Left hindlimb (tissue), 1 donor: ENCODE measurements around the gene SVEP1.
"Not testable (repeated sequence)": the region's sequence is repeated elsewhere in the genome, so short reads cannot be mapped to it uniquely, and the experiment has no call there.

Experiments used
- DNase-seq: peaks from one replicate; pipeline ENCODE4 v3.0.0-alpha.2; 2018

Gene SVEP1

DNA sequence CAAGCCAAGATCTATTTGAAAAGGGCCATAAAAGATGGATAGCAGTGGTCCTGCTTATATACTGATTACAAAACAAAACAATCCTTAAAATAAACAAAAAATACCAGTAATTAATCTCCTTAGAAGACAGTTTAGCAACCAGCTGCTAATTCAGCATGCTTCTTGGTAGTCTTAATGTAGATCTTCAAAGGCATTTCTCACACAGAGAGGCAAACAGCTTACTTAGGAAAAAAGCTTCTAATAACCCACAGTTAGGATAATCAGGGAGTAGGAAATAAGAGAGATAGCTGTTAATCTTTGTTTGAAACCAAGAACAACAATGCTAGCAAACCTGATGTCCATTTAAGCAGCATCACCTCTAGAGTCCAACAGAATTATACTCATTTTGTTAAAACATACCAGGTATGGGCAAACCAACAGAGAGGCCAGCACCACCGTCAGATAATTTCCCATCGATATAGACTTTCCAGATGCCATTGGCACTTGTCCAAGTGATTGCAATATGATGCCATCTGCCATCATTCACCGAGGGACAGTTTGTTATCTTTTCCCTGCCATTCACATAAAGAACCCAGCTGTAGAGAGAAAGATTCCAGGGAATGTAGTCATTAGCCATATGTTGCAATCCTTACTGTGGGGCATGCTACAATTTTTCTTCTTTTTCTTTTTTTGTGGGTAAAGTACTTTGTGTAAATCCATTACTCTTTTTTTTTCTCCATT lies 136.2 kb downstream of the SVEP1 start:
- DNase-seq, result no peak

- DNase-seq, result no peak
Observed at GRCh38 chr9:110440796-110441195, 138.7 kb downstream of the SVEP1 start.

DNA sequence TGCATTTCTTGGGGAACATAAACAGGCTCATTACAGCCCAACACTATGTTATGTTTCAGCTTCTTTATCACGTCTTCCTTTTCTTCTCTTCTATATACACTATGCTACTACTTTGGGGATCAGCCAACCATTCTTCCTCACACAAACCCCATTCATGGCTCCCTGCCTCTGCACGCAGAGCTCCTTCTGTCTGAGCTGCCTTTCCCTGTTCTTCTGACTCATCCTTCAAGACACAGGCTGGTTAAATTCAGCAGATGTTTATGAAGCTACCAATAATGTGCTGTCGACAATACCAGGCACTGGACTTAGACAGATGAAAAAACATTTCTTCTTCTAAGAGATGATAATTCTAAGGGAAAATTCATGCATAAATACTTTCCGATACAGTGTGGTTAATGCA lies 139.4 kb downstream of the SVEP1 start:
- DNase-seq, result no peak

DNA sequence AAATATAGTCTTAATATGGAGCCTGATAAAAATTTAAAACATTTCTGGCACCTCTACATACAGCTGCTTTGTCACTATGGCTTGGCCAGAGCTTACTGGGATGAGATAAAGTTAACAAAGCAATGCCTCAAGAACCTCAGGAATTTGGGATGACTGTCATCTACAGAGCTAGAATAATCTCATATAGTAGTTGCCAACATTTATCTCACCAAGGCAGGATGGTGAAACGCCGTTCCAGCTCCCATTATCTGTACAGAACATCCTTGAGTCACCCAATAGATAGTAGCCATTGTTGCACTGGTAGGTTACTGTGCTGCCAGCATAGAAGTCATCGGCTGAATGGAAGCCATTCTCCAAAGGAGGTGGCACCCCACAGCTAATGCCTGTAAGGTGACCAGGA lies 147.3 kb downstream of the SVEP1 start:
- DNase-seq, result no peak

- DNase-seq, result no peak
Observed at GRCh38 chr9:110429453-110429852, 150.1 kb downstream of the SVEP1 start.

DNA sequence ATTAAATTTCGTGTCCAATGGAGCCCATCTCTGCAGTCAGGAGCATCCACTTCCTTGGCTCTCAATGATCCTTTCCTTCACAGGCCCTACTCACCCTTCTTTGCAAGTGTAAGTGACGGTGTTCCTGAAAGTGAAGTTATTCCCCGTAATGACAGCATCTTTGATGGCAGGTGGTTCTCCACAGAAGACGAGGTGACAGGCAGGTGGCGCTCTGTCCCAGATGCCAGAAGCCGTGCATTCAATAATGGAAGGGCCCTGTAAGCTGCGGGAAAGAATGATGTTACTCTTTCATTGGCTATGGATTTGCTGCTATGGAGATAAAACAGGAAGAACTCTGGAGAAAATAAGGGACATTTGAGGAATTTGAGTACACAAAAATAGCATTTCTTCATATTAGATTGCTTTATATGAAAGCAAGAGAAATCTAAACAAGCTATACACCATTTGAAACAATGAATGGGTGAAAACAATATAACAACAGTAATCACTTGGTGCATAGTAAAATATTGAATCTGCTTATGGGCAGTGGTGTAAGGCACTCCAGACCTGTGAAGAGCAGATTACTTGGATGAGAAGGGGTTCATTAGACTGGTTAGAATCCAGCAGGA lies 151.9 kb downstream of the SVEP1 start:
- peak; percentile 39 for DNase-seq

DNA sequence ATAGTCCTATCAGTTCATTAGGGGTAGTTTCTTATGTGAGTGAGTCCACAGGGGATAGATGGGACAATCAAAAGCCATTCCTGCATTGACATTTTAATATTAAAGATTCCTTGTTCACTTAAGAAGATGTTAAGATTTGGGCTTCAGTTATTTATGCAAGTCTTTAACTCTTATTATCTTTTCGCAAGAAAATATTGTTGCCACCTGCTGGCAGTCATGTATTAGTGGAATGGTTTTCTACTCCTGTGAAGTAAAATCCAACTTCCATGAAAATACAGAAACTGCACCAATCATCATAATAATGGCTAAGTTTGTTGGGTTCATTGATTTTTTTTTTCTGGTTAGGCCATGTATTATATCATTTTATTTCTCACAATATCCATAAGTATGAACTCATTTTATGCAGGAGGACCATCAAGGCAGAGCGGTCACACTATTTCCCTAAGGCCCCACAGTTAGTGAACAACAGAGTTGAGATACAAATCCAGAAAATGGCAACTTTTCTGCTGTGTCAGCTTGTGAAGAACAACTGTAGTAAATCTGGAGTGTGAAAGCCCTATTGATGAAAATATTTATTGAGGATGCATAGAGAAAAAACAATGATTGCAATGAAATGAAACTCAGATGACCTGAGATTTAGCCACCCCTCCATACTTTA lies 153.4 kb downstream of the SVEP1 start:
- no peak for DNase-seq

DNA sequence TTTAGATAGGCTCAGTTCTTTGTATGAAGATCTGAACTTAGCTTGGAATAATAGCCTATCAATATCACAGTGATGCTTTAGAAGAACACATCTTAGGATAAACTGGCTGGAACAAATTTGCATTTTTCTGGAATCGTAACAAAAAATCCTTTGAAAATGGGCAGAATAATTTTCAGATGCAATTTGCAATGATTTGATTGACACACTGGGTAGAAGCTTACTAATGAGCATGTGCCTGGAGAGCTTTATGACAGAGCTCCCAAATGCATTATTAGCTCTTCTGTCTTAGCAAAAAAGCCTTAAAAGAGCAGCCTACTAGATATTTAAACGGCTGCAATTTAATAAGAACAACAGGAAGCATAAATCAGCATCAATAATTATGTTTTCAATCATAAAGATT lies 165.1 kb downstream of the SVEP1 start:
- DNase-seq, result no peak

GRCh38 chr9:110410961-110411360 lies 168.6 kb downstream of the SVEP1 start:
- no peak for DNase-seq

DNA sequence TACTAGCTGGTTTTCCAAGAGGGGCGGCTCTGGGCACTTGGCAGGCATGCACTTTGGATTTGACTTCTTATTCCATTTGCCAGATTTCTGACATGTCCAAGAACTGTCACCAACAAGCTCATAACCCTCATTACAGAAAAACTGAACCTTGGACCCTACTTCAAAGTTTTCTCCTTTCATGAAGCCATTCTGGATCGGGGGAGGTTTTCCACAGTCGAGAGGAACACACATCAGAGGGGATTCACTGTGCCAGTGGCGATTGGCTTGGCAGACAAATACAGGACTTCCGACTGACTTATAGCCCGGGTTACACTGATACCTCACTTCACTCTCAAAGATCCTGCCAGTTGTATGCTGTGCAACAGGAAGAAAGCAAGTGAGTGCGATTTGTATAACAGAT lies 170.9 kb downstream of the SVEP1 start:
- DNase-seq, result no peak

DNA sequence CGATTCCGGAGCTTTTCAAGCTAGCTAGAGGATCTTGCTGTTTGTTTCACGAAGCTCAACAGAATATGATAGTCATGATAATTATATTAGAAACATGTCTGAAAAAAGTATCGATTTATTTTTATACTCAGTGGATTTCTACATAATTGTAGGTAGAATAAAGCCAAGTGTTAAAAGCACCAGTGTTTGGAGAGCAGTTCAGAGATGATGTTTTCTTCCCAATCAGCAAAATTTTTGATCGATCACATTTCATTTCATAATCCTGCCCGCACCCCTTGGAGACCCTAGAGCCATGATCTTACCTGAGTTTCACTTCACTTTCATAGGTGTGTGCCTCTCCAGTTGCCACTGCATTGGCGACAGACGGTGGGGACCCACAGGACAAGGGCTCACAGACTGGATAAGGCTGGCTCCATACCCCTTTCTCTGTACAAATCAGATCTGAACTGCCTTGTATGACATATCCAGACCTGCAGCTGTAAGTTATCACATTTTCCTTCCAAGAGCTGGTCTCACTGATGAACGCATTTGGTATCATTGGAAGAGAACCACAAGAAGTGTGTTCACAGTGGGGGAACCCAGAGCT lies 173.6 kb downstream of the SVEP1 start:
- DNase-seq, result no peak

DNA sequence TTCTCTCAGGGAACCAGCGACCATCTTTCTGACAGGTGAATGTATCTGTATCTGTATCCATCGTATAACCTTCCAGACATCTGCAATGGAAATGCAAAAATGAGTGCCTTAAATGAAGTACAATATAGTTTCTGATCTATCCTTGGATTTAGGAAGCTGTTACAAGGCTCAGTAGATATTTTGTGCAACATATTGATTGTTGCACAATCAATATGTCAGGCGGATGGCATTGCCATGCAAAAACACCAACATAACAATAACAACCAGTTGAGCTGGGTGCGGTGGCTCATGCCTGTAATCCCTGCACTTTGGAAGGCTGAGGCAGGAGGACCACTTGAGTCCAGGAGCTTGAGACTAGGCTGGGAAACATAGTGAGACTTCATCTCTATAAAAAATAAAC lies 175.1 kb downstream of the SVEP1 start:
- no peak for DNase-seq

GRCh38 chr9:110399983-110400382 lies 179.6 kb downstream of the SVEP1 start:
- no peak for DNase-seq

DNA sequence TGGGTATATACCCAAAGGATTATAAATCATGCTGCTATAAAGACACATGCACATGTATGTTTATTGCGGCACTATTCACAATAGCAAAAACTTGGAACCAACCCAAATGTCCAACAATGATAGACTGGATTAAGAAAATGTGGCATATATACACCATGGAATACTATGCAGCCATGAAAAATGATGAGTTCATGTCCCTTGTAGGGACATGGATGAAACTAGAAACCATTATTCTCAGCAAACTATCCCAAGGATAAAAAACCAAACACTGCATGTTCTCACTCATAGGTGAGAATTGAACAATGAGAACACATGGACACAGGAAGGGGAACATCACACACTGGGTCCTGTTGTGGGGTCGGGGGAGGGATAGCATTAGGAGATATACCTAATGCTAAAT lies 180.5 kb downstream of the SVEP1 start:
- DNase-seq, result not testable (repeated sequence)

DNA sequence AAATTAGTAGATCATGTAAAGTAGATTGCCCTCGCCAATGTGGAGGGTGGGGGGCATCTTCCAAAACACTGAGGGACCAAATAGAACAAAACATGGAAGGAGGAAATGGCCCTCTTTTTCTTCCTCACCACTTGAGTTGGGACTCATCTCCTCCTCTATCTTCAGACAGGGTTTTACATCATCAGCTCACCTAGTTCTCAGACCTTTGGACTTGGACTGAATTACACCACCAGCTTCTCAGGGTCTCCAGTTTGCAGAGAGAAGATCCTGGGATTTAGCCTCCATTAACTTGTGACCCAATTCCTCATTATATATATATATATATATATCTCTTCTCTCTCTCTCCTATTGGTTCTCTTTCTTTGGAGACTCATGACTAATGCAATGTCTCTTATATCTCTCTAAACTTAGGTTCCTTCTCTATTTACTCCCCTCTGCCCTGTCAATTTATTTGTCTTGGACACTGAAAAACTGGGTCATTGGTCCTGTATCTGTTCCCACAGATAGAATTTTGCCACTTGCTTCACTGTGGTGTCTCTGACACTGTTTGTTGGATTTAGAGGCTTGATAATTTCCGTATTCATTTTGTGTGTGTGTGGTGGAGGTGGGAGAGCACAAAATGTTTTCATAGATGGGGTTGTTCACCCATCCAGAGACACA lies 187.6 kb downstream of the SVEP1 start:
- no peak for DNase-seq

DNA sequence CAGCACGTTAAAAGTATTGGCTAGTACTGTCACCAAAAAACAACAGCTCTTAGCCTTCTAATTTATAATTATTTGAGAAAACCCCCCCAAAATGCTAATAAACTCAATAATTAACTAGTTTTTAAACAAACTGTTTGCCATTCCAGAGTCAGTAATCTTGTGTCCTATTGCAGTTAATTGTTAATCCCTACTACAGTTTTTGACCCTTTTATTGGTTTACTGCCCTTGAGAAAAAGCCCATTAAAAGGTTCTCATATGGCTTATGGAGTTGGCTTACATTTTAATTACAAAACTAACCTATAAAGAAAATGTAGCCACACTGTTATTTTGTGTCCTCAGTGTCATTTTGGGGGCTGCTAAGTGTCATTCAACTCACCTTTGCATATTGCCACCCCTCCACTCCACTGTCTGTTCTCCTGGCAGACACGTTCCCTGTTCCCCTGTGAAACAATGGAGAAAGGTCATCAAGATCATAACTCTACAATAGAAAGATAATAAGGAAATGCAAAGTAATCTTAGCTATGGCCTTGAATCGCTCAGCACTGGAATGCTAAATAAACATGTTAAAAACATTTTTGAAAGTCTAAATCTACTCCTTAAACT lies 190.3 kb downstream of the SVEP1 start:
- no peak for DNase-seq

DNA sequence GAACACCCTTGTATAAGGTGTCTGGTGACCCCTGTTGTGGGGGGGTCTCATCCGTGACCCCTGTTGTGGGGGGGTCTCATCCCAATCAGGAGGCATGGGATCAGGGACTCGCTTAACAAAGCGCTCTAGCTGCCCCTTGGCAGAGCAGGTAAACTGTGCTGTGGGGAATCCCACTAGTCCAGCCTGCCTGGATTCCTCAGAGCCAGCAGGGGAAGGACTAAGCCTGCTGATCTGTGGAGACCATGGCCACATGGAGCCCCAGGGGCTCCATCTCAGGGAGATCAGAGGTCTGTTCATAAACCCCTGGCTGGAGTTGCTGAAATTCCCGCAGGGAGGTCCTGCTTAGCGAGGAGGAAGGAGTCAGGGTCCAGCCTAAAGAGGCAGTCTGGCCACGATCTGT lies 196.1 kb downstream of the SVEP1 start:
- DNase-seq, result no peak

GRCh38 chr9:110382731-110383130 lies 196.8 kb downstream of the SVEP1 start:
- DNase-seq, result no peak

- DNase-seq, result no peak
Observed at GRCh38 chr9:110371411-110372007, 208.0 kb downstream of the SVEP1 start.

DNA sequence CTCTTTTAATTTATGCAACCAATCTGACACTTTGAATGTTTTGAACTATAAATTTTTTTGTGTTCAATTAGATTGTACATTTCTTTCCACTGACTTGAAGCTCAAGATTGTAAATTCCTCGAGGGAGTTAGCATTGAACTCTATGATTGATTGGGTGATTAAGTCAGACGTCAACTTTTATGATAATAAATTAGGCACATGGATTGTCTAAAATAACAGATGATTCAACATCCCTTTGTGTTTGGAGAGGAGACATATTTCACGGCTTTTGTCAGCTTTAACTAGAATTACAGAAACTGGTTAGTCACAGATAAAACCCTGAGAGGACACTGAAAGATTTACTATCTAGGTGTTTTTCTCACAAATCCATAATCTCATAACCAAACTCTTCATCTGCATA lies 209.2 kb downstream of the SVEP1 start:
- no peak for DNase-seq

GRCh38 chr9:110364451-110364850 lies 215.1 kb downstream of the SVEP1 start:
- no peak for DNase-seq

DNA sequence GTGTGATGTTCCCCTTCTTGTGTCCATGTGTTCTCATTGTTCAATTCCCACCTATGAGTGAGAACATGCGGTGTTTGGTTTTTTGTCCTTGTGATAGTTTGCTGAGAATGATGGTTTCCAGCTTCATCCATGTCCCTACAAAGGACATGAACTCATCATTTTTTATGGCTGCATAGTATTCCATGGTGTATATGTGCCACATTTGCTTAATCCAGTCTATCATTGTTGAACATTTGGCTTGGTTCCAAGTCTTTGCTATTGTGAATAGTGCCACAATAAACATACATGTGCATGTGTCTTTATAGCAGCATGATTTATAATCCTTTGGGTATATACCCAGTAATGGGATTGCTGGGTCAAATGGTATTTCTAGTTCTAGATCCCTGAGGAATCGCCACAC lies 220.5 kb downstream of the SVEP1 start:
- not testable (repeated sequence) for DNase-seq

DNA sequence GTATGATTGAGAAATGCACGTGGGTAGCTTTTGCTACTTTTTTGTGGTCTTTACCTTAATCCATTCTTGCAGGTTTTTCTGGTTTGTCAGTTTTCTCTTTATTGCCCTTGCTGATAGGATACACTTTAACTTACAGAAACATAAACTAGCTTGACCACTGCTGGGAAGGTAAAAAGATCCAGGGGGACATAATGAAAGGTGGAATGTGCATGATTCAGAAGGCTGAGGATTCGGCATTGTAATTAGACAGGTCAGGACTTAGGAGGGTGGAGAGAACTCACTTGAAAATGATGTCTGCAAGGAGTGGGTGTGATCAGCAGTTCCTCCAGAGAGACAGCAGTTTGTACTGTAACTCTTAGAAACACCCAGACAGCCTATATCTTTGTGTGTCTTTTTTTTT lies 222.0 kb downstream of the SVEP1 start:
- no peak for DNase-seq
